Measurements from ENCODE around the gene TBL1XR1.
"Not testable (repeated sequence)": the region's sequence is repeated elsewhere in the genome, so short reads cannot be mapped to it uniquely, and the experiment has no call there.

The TBL1XR1 gene

DNA sequence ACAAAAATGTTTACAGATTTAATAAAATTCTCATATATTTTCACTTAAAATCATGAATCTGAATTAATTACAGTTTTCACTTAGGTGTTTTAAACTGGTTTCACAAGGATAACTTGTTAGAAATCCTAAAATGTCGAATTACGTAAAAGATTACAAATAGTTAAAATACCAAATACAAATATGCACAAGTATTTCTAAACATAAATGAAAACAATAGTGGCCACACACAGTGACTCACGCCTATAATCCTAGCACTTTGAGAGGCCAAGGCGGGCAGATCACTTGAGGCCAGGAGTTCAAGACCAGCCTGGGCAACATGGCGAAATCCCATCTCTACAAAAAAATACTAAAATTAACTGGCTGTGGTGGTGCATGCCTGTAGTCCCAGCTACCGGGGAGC, 10.9 kb upstream of the TBL1XR1 start:
- DNase-seq (ENCODE audit: low spot score), result no peak

DNA sequence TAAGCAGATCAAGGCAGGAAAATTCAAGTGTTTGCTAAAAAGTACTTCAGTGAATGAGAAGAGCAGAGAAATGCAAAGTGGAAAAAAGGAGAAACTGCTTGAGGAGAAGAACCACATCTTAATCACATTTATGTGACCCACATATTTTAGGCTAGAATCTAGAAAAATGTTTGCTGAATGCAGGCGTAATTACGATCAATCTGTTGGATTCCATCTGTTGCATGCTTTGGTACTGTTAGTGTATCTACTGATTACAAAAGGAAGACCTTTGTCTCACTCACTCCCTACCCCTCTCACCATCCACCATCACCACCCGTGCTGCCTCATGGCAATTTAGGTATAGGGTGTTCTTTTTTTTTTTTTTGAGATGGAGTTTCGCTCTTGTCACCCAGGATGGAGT, 9.7 kb upstream of the TBL1XR1 start:
- DNase-seq (ENCODE audit: low spot score), result no peak

DNA sequence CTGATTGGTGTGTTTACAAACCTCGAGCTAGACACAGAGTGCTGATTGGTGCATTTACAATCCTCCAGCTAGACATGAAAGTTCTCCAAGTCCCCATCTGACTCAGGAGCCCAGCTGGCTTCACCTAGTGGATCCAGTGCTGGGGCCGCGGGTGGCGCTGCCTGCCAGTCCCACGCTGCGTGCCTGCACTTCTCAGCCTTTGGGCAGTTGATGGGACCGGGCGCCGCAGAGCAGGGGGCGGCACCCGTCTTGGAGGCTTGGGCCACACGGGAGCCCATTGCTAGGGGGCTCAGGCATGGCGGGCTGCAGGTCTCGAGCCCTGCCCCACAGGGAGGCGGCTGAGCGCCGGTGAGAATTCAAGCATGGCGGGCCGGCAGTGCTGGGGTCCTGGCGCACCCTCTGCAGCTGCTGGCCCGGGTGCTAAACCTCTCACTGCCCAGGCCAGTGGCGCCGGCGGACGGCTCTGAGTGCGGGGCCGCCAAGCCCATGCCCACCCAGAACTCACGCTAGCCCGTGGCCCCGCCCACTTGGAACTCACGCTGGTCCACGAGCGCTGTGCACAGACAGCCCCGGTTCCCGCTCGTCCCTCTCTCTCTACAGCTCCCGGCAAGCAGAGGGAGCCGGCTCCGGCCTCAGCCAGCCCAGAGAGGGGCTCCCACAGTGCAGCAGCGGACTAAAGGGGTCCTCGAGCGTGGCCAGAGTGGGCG, 6.6 kb upstream of the TBL1XR1 start:
- no peak for DNase-seq (ENCODE audit: low spot score)

DNA sequence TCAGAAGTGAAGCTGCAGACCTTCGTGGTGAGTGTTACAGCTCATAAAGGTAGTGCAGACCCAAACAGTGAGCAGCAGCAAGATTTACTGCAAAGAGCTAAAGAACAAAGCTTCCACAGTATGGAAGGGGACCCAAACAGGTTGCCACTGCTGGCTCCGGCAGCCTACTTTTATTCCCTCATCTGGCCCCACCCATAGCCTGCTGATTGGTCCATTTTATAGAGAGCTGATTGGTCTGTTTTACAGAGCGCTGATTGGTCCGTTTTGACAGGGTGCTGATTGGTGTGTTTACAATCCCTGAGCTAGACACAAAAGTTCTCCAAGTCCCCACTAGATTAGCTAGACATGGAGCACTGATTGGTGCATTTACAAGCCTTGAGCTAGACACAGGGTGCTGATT, 5.7 kb upstream of the TBL1XR1 start:
- not testable (repeated sequence) for DNase-seq (ENCODE audit: low spot score)

DNA sequence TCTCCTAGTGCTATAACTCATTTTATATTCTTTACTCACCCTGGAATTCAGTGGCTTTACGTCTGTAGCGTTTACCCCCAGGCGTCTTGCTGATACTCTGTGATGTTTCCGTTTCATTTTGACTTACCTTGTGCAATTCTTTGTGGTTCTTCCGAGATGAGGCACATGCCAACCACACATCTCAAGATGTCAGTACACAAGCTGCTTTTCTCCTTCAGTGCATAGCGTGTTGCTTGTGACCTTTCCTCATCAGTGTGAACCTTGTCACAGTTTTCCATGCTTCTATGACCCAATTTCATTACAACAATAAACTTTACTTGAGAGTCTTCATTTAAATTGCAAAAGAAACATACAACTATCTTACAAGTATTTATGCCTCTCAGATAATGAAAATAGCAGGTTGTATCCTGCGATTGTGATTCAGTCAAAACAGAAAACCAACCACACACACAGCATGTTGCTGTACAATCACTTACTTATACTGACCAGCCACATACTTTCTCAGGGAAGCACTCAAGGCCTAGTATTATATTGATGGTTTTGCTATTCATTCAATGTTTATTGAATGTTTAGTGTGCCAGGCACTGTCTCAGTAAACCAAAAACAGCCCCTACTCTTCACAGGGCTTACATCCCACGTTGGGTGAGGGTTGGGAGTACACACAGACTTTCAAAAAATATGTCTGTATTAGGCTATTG, 4.6 kb upstream of the TBL1XR1 start:
- DNase-seq (ENCODE audit: low spot score), result no peak

DNA sequence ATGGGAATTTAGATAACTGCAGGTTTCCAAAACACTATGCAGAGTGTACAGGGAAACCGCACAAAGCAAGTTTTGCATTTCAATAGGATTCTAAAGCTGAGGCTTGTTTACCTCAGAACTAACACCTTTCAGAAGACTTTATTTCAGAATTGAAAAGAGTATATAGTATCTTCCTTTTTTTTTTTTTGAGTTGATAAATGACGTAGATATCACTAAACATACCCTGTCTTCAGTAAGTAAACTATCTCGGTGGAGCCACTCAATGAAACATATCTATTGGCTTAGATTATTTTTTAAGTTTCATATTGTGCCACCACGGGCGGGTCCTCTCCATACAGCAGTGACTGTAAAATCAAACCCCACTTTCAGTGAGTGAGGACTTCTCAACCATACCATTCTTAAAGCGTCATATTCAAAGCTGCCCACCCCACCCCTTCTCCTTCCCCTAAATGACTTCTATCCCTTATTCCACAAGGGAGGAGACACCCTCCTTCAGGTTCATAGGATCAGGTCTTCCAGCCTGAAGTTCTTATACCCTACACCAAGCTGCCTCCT, 2.0 kb upstream of the TBL1XR1 start:
- no peak for DNase-seq (ENCODE audit: low spot score)

DNA sequence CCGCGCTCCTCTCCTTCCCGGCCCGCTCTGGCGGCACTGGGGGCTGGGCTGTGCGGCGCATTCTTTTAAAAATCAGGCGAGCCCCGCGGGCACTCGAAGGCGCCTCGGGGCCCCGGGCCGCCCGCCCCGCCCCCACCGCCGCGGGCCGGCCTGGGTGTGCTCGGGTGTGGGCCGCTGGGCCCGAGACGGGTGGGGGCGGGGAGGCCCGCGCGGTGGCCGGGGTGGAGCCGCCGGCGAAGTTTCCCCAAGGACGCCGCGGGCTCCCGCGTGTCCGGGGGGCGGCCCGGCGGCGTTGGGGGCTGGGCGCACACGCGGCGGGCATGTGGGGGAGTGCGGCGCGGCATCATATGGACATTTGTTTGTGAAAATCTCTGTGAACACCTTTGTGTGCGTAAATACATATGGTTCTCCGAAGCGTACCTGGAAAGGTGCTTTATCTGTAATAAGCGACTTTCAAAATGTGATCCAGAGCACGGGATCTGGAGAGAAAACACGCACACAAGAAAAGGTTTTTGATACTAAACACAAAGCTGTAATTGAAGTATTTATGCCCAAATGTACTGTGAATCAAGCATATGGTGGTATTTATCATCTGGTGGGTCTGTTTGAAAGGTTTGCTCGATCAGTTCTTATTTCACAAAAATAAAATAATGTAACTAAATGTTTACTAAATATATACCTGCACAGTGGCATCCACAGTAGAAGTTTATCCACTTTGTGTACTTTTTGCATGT, 612 bp upstream of the TBL1XR1 start:
- DNase-seq (ENCODE audit: low spot score), result no peak

DNA sequence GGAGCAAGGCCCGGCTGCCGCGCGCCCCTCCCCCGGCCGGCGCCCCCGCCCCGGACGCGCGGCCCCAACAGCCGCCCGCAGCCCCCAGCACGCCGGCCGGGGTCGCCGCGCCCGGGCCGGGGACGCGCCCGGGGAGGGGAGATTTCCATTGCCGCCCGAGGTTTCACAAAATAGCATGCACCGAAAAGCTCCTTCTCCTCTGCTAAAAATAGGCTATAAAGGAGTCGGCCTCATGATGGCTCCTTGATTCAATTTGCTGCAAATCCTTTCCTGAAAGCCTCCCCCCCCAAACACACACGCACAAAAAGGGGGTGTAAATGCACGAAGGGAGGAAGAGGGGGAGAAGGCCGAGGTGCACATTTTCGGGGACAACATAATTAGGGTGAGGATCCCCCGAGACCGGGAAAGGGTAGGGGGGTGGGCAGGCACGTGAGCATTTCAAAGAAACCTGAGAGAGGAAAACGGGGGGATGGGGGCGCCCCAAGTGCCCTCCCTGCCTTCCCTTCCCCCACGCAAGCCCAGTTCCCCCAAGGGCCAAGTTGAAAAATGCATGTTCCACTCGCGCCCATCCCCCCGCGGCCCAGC, 734 bp downstream of the TBL1XR1 start:
- no peak for DNase-seq (ENCODE audit: low spot score)

DNA sequence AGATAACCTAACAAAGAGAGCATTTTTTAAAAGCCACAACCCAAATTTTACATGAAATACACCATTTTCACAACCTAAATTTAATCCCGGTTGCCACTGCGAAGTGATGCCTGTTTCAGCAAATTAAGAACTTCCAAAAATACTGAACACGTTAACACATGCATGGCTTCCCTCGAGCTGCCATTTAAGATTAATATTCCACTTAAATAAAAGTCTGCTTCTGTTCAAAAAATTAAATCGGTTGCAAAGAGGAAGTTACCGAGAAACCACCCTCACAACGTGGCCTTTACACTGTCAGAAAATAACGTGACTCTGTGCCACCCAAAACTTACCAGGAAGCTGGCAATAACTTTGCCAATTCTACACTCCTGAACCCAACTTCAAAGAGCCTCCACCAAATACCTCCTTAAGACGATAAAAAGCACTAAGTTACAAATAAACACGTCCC, 1.2 kb downstream of the TBL1XR1 start:
- no peak for DNase-seq (ENCODE audit: low spot score)

DNA sequence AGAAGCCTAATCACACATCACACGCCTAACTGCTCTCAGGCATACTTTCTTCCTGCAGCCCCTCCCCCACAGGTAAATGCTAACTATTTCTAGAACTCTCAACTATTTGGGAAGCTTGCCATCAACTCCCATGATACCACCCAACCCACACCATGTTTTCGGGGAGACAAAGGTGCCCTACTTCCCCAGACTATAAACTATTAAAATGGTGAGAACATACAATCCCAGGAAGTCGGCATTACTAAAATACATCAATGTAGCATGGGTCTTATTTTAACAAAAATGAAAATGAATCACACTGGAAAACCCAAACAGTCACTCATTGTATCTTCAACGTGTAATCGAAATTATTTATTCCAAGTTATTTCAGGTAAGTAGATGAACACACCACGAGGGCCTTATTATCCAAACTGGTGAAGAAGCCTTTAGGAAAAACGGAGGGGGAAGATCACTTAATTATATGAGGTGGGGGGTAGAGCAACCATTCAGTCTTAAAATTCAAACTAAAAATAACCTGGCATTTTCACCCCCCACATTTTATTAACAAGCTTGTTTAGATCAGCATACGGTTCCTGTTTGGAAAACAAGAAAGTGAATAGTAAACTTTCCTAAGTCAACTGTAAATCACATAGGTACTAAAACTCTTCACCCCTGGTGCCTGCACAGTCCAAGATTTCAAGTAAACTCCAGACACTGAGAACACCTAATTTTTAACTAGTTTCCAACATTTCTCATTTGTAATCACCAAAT, 1.9 kb downstream of the TBL1XR1 start:
- DNase-seq (ENCODE audit: low spot score), result no peak

DNA sequence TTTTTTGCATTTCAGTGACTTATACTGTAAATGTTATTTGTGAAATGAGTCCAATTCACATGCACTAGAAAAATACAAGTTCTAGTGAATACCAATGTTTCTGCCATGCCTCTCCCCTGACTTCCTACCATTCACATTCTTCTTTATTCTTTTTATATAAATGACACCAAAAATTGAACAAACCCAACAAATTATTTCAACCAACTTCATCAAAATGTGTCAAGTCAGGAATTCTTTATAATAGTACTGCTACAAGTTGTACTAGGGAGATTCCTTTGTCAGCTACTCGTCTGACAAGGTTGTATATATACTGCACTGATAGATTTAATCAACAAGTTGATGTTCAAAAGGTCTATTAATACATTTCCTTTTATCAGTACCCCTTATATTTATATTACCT, 3.0 kb downstream of the TBL1XR1 start:
- no peak for DNase-seq (ENCODE audit: low spot score)

DNA sequence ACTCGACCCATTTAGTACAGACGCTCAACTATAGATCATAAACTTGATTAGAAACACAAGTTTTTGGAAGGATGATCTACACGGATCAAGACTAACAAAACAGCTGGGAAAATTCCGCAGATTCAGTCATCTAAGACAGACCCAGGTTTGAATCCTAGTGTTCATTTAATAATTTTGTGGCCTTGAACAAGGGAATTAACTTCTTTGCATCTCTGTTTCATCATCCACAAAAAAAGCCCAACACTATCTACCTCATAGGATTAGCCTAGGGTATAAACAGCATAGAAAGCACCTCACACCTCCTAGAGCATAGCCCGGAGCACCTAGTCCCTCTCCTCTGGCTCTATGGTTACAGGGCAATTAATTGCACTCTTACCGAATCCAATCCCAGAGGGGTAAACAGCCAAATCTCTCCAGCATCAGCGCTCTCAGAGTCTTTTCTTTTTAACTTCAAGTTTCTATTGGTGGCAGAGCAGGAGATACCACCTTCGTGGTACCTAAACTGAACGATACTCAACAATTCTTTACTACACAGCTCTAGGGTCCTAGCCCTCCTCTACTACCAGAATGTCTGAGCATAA, 3.5 kb downstream of the TBL1XR1 start:
- no peak for DNase-seq (ENCODE audit: low spot score)

DNA sequence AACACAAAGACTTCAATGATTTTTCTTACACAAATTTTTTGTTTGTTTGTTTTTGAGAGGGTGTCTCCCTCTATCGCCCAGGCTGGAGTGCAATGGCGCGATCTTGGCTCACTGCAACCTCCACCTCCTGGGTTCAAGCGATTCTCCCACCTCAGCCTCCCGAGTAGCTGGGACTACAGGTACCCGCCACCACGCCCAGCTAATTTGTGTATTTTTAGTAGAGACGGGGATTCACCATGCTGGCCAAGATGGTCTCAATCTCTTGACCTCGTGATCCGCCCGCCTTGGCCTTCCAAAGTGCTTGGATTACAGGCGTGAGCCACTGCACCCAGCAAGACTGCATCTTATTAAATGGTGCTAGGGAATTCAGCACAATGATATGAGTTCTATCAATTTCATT, 4.0 kb downstream of the TBL1XR1 start:
- not testable (repeated sequence) for DNase-seq (ENCODE audit: low spot score)

DNA sequence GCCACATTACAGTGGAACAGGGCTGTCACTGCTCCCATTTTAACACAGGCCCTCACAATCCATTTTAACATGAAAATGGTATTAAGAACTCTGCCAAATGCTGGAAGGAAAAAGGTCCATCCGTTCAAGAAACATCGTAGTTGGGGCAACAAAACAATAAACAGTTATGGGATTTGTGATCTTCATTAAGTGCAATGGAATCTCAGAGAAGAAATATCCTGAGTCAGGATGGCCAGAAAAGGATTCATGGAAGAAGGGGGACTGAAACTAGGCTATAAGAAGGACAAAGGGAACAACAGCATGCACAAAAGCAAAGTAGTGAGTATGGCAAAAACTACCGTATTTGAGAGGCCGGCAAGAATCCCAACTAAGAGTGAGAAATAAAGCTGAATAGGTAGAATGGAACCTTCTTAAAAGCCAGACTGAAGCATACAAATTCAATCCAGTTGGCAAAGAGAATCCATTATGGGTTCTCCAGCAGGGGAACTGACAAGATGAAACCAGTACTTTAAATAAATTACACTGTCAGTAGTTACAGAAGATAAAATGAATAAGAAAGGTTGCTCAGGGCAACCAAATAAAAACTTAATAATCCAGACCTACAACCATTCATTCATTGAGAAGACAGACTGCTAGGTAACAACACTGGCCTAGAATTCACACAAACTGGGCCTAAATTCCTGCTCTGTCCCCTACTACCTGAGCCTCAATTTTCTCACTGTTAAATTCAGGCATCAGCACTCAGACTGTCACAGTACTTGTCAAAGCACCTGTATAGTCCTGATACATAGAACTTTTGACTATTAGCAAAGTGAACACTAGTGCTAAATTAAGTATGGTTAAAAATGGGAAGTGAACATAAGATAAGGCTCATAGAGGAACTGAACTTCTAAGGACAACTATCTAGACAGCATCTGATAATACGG, 6.3 kb downstream of the TBL1XR1 start:
- no peak for DNase-seq (ENCODE audit: low spot score)

DNA sequence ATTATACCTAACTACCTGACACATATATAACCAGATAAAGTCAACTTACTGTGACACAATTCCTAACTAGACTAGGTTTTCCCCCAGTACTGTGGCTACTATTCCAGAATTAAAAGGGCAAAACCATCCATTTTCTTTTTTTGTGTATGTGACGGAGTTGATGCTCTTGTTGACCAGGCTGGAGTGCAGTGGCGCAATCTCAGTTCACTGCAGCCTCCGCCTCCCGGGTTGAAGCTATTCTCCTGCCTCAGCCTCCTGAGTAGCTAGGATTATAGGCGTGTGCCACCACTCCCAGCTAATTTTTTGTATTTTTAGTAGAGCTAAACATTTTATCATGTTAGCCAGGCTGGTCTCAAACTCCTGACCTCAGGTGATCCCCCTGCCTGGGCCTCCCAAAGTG, 7.1 kb downstream of the TBL1XR1 start:
- DNase-seq (ENCODE audit: low spot score), result not testable (repeated sequence)

DNA sequence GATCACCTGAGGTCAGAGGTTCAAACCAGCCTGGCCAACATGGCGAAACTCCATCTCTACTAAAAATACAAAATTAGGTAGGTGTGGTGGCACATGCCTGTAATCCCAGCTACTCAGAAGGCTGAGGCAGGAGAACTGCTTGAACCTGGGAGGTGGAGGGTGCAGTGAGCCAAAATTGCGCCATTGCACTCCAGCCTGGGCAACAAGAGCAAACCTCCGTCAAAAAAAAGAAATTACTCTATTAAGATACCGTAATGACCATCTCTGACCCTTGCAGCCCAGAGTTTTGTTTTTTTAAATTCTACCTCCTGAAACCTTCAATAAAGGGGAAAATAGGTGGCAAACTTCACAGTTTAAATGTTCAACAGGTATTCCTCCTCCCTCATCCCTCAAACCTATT, 9.0 kb downstream of the TBL1XR1 start:
- not testable (repeated sequence) for DNase-seq (ENCODE audit: low spot score)

DNA sequence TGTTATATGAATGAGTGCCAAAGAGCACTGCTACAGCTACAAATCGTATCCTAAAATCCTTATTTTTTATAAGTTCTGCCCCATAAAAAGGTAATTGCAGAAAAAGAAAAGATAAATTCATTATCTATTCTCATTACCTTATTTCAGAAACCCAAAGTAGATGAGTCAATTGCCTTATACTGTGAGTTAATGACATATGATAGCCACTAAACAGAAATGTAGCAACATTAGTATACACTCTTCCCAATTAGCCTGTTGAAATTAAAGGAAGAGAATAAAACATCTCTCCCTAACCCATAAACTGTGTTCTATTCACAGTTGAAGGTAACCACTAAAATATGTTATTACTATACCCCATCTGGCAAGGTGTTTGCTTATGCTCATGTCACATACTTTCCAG, 11.0 kb downstream of the TBL1XR1 start:
- DNase-seq (ENCODE audit: low spot score), result no peak

DNA sequence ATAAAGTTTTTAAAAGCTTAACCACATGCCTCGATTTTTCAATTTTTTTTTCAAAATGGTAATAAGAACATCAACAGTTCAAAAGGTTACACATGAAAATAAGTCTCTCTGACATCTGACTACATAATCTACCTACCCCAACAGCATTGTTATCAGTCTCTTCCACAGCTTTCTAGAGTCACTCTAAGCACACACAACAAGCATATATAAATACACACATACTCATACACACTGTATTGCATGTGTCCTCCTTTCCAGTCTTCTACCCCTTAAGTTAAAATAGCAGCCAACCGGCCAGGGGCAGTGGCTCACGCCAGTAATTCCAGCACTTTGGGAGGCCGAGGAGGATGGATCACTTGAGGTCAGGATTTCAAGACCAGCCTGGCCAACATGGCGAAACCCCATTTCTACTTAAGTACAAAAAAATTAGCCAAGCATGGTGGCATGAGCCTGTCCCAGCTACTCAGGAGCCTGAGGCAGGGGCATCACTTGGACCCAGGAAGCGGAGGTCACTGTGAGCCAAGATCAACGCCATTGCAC, 12.2 kb downstream of the TBL1XR1 start:
- DNase-seq (ENCODE audit: low spot score), result no peak

DNA sequence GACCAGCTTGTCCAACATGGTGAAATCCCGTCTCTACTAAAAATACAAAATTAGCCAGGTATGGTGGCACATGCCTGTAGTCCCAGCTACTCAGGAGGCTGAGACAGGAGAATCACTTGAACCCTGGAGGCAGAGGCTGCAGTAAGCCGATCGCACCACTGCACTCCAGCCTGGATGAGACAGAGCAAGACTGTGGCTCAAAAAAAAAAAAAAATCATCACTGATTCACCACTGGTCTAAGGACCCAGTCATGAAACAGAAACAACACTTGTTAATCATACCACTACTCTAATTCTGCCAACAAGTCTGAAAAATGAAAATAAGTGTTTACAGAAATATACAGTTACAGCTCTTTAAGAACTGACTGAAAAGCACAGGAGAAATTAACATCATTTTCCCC, 12.7 kb downstream of the TBL1XR1 start:
- DNase-seq (ENCODE audit: low spot score), result not testable (repeated sequence)

DNA sequence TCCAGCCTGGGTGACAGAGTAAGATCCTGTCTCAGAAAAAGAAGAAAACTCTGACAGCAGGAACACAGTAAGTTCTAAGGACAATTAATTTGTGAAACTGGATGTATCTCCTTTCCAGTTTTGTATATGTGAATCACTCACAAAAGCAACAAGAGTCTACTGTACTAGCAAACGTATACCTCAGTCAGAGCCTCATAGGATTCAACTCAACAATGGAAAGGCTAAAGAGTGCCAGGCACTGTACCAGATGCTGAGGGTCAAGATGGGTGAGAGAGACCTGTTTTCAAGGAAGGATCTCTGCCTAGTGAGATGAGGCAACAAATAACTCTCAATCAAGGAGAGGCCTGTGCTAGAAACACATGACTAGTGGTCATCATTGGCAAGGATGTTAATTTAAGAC, 14.9 kb downstream of the TBL1XR1 start:
- DNase-seq (ENCODE audit: low spot score), result no peak
